ENCODE data around the gene GNAZ. TPM values are rescaled to one million over a fixed set of nuclear protein-coding genes. Genes with fewer than 3 reads are reported as not detected.
"Not testable (repeated sequence)": the region's sequence is repeated elsewhere in the genome, so short reads cannot be mapped to it uniquely, and the experiment has no call there.

Gene GNAZ
- total RNA-seq, 8 experiments from 2014 or later, result 3.5 to 47.0 (median 35.9) TPM

- peak in 1 of 8 experiments; percentile 13 for ATAC-seq (replicated peaks in 6 of 8)
- in situ Hi-C loops (cut with MboI; ENCODE audit: low pct_unique_long_range_greater_than_20kb in 2 of 9, low sequenced_read_pairs in 9 of 9, unreplicated experiment in 9 of 9), result no loop called here
- Histone ChIP-seq H3K4me1 (replicated peaks in 1 of 2) (peaks cover 6 to 14% of the 10 kb centered on the region in 2 donors), H3K4me3 (no peak overlapping the region), H3K27ac (peak overlapping the region; percentile 46 to 70)
- WGBS, 10 experiments, result 39 to 94% (median 88%) methylated on average over 3 to 7 of the region's 10 CpGs; no CpG with 5 or more reads in 2 of the 10 experiments
Measured at GRCh38 chr22:23034621-23035556, 35.4 kb upstream of the GNAZ start.

DNA sequence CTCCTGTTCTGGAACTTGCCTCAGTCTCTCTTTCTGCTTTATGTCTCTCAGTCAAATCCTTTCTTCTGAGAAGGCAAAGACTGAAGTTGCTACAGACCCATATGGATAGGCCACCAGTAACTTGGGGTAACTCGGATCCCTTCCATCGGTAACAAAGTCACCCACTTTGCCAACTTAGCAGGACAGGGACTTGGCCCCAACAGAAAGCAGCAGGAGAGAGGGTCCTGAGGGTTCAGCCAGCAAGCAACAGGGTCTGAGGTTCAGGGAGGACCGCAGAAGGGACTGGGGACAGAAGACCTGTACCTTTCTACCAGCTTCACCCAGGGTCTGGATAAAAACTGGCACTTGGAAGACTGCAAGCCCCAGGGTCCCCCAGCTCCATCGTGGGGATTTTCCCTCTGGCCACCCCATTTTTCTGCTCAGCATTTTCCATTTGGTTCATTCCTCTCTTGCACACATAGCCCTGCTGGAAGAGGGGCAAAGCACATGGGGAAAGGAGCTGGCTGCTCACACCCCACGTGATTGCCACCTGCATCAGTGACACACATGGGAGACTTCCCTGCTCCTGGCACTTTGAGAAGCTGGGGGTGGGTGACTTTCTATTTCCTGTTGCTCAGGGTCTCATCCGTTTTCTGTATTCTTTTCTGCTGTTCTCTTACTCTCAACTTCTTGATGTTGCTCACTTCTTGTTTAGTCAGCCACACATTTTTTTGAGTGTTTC, 34.6 kb upstream of the GNAZ start:
- Histone ChIP-seq H3K4me3 (no peak overlapping the region), H3K4me1 (replicated peaks in 1 of 2) (peaks cover 6 to 14% of the 10 kb centered on the region in 2 donors), H3K27ac (peak overlapping the region in 1 of 2 donors; percentile 70)
- in situ Hi-C loops (cut with MboI; ENCODE audit: low pct_unique_long_range_greater_than_20kb in 2 of 9, low sequenced_read_pairs in 9 of 9, unreplicated experiment in 9 of 9), result no loop called here
- no peak for ATAC-seq (replicated peaks in 6 of 8)
- WGBS, 10 experiments, result 17 to 100% (median 70%) methylated on average over 1 to 5 of the region's 6 CpGs; no CpG with 5 or more reads in 1 of the 10 experiments

GRCh38 chr22:23036684-23037428, 33.5 kb upstream of the GNAZ start:
- 0 to 86% (median 47%) methylated on average over 1 to 4 of the region's 6 CpGs; no CpG with 5 or more reads in 2 of the 10 experiments for WGBS, 10 experiments
- peak in 7 of 8 experiments; percentile 62 to 98 (median 96) for ATAC-seq (replicated peaks in 6 of 8)
- H3K4me3 ChIP-seq, result no peak overlapping the region
- in situ Hi-C loops (cut with MboI; ENCODE audit: low pct_unique_long_range_greater_than_20kb in 2 of 9, low sequenced_read_pairs in 9 of 9, unreplicated experiment in 9 of 9), result no loop called here
- H3K27ac ChIP-seq, result peak overlapping the region; percentile 61 to 70
- peaks cover 6 to 14% of the 10 kb centered on the region in 2 donors for H3K4me1 ChIP-seq (replicated peaks in 1 of 2)

DNA sequence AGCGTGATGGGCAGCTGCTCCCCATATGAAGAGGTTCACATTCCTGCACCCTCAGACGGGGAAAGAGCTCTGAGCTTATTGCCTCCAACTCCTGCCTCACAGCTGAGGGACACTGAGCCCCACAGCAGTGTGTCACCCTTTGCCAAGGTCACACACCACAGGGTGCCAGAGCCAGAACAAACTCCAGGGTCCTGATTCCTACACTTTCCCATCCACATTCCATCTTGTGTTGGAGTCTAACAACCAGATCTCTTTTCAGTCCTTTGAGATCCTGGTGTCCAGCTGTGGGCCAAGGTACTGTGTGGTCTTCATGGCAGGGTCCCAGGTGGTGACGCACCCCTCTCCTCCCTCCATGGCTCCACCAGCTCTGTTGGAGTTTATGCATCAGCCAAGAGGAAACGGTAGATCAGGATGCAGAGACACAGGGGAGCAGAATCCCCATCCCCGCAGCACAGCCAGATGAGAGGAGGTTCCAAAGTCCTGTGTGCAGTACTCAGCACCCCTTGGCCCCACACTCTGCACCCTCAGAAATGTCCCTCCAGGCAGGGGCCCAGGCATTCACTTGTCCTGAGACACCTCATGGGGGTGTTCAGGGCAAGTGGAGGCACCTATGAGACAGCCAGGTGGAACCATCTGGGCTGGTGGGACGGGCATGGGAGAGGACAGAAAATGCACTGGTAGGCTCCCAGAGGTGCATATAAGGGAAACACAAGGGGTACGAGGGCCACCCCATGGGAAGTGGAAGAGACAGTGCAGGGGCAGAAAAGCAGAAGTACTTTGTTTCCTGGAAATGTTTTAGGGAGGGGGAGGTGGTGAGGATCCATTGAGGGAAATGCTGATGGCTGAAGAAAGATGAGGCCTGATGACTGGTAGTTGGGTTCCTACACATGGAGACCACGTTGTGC, 32.6 kb upstream of the GNAZ start:
- H3K4me1 ChIP-seq (replicated peaks in 1 of 2), result peaks cover 6 to 14% of the 10 kb centered on the region in 2 donors
- WGBS, 10 experiments, result 0 to 90% (median 80%) methylated on average over 1 to 7 of the region's 8 CpGs; no CpG with 5 or more reads in 3 of the 10 experiments
- no peak overlapping the region for H3K4me3 ChIP-seq
- H3K27ac ChIP-seq, result peak overlapping the region; percentile 61 to 70
- in situ Hi-C loops (cut with MboI; ENCODE audit: low pct_unique_long_range_greater_than_20kb in 2 of 9, low sequenced_read_pairs in 9 of 9, unreplicated experiment in 9 of 9), result no loop called here
- no peak for ATAC-seq (replicated peaks in 6 of 8)

DNA sequence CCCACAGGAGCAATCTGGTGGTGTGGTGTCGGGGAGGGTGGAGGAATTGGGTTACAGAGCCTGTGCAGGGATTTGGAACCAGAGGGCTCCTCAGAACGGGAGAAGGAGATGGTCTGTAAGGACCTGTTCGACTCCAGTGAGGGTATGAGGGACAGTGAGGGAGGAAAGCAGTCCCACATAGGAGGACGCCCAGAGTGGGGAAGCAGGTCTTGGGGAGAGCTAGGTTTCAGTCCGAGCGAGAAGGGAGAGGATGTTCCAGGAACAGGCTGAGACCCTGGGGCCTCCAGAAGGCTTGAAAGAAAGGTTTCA, 32.0 kb upstream of the GNAZ start:
- Histone ChIP-seq H3K4me1 (replicated peaks in 1 of 2) (peaks cover 6 to 14% of the 10 kb centered on the region in 2 donors), H3K27ac (peak overlapping the region in 1 of 2 donors; percentile 44), H3K4me3 (no peak overlapping the region)
- in situ Hi-C loops (cut with MboI; ENCODE audit: low pct_unique_long_range_greater_than_20kb in 2 of 9, low sequenced_read_pairs in 9 of 9, unreplicated experiment in 9 of 9), result no loop called here
- 44 to 100% (median 65%) methylated on average over 1 to 6 of the region's 6 CpGs; no CpG with 5 or more reads in 4 of the 10 experiments for WGBS, 10 experiments
- no peak for ATAC-seq (replicated peaks in 6 of 8)

- Histone ChIP-seq H3K4me1 (replicated peaks in 1 of 2) (peaks cover 6 to 14% of the 10 kb centered on the region in 2 donors), H3K4me3 (no peak overlapping the region), H3K27ac (no peak overlapping the region)
- in situ Hi-C loops (cut with MboI; ENCODE audit: low pct_unique_long_range_greater_than_20kb in 2 of 9, low sequenced_read_pairs in 9 of 9, unreplicated experiment in 9 of 9), result no loop called here
- no peak for ATAC-seq (replicated peaks in 6 of 8)
- 60 to 100% (median 73%) methylated on average over 1 of the region's 1 CpG; no CpG with 5 or more reads in 6 of the 10 experiments for WGBS, 10 experiments
Measured at GRCh38 chr22:23038902-23039301, 31.4 kb upstream of the GNAZ start.

DNA sequence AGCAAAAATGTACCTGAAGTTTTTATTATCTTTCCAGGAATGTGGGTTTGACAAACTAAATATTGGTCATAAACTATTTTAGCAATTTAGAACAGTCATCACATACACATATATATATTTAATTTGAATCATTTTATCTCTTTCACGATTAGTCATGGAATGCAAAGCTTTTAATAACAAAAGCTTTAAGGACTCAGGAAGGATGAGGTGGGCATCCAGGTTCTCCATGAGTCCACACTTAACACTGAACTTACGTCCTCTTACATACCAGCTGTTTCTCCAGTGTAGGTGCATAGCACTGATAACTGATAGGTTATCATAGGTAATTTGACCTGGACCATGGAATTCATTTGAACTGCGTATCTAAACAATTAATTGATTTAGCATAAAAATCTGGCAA, 28.1 kb upstream of the GNAZ start:
- no peak overlapping the region for H3K4me3 ChIP-seq
- in situ Hi-C loops (cut with MboI; ENCODE audit: low pct_unique_long_range_greater_than_20kb in 2 of 9, low sequenced_read_pairs in 9 of 9, unreplicated experiment in 9 of 9), result no loop called here
- H3K27ac ChIP-seq, result no peak overlapping the region
- ATAC-seq (replicated peaks in 6 of 8), result no peak
- 29 to 92% (median 70%) methylated on average over 1 to 3 of the region's 3 CpGs; no CpG with 5 or more reads in 1 of the 10 experiments for WGBS, 10 experiments
- H3K4me1 ChIP-seq (replicated peaks in 1 of 2), result peaks cover 0 to 14% of the 10 kb centered on the region in 2 donors

GRCh38 chr22:23044570-23044969, 25.7 kb upstream of the GNAZ start:
- Histone ChIP-seq H3K27ac (peak overlapping the region in 1 of 2 donors; percentile 30), H3K4me1 (replicated peaks in 1 of 2) (peaks cover 0 to 14% of the 10 kb centered on the region in 2 donors), H3K4me3 (no peak overlapping the region)
- in situ Hi-C loops (cut with MboI; ENCODE audit: low pct_unique_long_range_greater_than_20kb in 2 of 9, low sequenced_read_pairs in 9 of 9, unreplicated experiment in 9 of 9), result no loop called here
- 22 to 86% (median 55%) methylated on average over 1 of the region's 1 CpG; no CpG with 5 or more reads in 6 of the 10 experiments for WGBS, 10 experiments
- ATAC-seq (replicated peaks in 6 of 8), result no peak

DNA sequence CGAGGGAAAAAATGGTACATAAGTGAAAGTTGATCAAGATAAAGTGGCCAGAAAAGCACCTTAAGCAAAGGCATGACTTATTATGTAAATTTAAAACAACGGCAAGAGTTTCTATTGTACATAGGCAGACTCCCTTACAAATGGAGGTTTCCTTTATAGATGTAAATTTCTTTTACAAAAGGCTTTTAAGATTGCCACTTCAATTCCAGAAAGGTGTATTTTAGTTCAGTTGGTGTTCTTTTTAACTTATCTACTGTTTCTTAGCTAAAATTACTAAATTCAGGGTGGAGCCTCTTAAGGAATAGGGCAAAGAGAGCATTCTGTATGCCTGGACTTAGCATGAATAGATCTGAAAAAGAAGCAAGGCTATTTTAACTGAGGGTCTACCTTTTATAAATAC, 24.9 kb upstream of the GNAZ start:
- 0 to 42% (median 15%) methylated on average over 2 of the region's 2 CpGs for WGBS, 10 experiments
- peak in 1 of 8 experiments; percentile 30 for ATAC-seq (replicated peaks in 6 of 8)
- H3K4me1 ChIP-seq (replicated peaks in 1 of 2), result peaks cover 0 to 14% of the 10 kb centered on the region in 2 donors
- H3K27ac ChIP-seq, result no peak overlapping the region
- in situ Hi-C loops (cut with MboI; ENCODE audit: low pct_unique_long_range_greater_than_20kb in 2 of 9, low sequenced_read_pairs in 9 of 9, unreplicated experiment in 9 of 9), result no loop called here
- no peak overlapping the region for H3K4me3 ChIP-seq

DNA sequence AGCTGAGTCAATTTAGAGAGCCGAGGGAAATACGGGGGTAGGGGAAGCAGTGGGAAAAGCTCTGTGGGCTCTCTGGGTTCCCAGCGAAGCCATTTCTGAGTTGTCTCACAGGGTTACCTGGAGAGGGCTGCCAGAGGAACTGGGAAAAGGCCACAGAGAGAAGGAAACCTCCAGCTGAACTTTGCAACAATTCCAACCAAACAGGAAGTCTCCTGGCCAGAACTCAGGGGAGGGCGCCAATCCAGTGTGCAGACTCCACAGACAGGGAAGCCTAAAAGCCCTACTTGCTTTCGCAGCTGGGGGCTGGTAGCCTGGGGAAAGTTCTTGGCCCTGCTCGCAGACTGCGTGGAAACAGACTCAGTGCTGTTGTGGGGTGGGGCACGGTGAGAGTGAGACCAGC, 23.1 kb upstream of the GNAZ start:
- Histone ChIP-seq H3K27ac (peak overlapping the region; percentile 45 to 48), H3K4me3 (no peak overlapping the region), H3K4me1 (replicated peaks in 1 of 2) (peaks cover 0 to 14% of the 10 kb centered on the region in 2 donors)
- in situ Hi-C loops (cut with MboI; ENCODE audit: low pct_unique_long_range_greater_than_20kb in 2 of 9, low sequenced_read_pairs in 9 of 9, unreplicated experiment in 9 of 9), result no loop called here
- no peak for ATAC-seq (replicated peaks in 6 of 8)
- 50 to 100% (median 81%) methylated on average over 1 to 4 of the region's 8 CpGs; no CpG with 5 or more reads in 4 of the 10 experiments for WGBS, 10 experiments

DNA sequence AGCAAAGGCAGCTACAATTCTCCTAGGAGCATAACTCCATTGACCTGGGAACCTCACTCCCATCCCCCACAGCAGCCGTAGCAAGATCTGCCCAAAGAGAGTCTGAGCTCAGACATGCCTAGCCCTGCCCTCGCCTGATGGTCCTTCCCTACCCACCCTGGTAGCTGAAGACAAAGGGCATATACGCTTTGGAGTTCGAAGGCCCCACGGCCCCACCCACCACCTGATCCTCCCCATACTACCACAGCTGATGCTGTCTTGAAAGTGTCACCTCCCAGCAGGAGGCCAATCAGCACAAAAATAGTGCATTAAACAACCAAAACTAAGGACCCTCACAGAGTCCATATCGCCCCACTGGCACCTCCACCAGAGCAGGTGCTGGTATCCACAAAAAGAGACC, 22.6 kb upstream of the GNAZ start:
- 40 to 100% (median 66%) methylated on average over 1 to 2 of the region's 6 CpGs; no CpG with 5 or more reads in 4 of the 10 experiments for WGBS, 10 experiments
- Histone ChIP-seq H3K4me1 (replicated peaks in 1 of 2) (peaks cover 0 to 14% of the 10 kb centered on the region in 2 donors), H3K4me3 (no peak overlapping the region), H3K27ac (peak overlapping the region in 1 of 2 donors; percentile 48)
- ATAC-seq (replicated peaks in 6 of 8), result no peak
- in situ Hi-C loops (cut with MboI; ENCODE audit: low pct_unique_long_range_greater_than_20kb in 2 of 9, low sequenced_read_pairs in 9 of 9, unreplicated experiment in 9 of 9), result no loop called here

DNA sequence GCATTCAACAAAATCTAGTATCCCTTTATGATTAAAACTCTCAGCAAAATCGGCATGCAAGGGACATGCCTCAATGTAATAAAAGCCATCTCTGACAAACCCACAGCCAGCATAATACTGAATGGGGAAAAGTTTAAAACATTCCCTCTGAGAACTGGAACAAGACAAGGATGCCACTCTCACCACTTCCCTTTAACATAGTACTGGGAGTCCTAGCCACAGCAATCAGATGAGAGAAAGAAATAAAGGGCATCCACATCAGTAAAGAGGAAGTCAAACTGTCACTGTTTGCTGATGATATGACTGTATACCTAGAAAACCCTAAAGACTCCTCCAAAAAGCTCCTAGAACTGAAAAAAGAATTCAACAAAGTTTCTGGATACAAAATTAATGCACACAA, 19.8 kb upstream of the GNAZ start:
- 50 to 89% (median 75%) methylated on average over 1 of the region's 1 CpG; no CpG with 5 or more reads in 2 of the 10 experiments for WGBS, 10 experiments
- in situ Hi-C loops (cut with MboI; ENCODE audit: low pct_unique_long_range_greater_than_20kb in 2 of 9, low sequenced_read_pairs in 9 of 9, unreplicated experiment in 9 of 9); ATAC-seq (replicated peaks in 6 of 8); H3K27ac ChIP-seq; H3K4me1 ChIP-seq (replicated peaks in 1 of 2); H3K4me3 ChIP-seq: not testable (repeated sequence)
